Gastrocnemius medialis (tissue), 4 donors: ENCODE measurements around the gene SLC12A3. TPM values are rescaled to one million over a fixed set of nuclear protein-coding genes. Genes with fewer than 3 reads are reported as not detected.

Experiments used
- ATAC-seq, 2 donors: fragments of 150-250 bp; one replicate each; pipeline ENCODE4 v1.9.1; 2016
- DNase-seq, 2 donors: peaks; one replicate each; pipeline ENCODE4 v3.0.0-alpha.2; 2019
- H3K27ac ChIP-seq, 4 donors: fragments of 200-600 bp; sonication (generic); 1 replicate in 1 of 4; 2 replicates in 3 of 4; pipeline ENCODE4 v1.5.1; 2016 to 2018; ENCODE audit warnings: mild to moderate bottlenecking in 2 of 4, moderate library complexity in 1 of 4
- H3K27me3 ChIP-seq, 3 donors: fragments of 200-600 bp; sonication (generic) in 2 of 3; 1 replicate in 1 of 3; 2 replicates in 2 of 3; pipeline versions ENCODE4 v1.5.1 to v1.6.0; 2016 to 2019; ENCODE audit warnings: mild to moderate bottlenecking in 1 of 3, moderate library complexity in 1 of 3
- H3K36me3 ChIP-seq, 2 donors: fragments of 200-600 bp; sonication (generic) in 1 of 2; one replicate each; pipeline ENCODE4 v1.5.1; 2017 to 2018
- H3K4me1 ChIP-seq, 2 donors: fragments of 200-600 bp; sonication (generic) in 1 of 2; one replicate each; pipeline ENCODE4 v1.5.1; 2016 to 2017; ENCODE audit warnings: mild to moderate bottlenecking in 2 of 2
- H3K4me3 ChIP-seq, 4 donors: fragments of 200-600 bp; sonication (generic) in 3 of 4; 1 replicate in 1 of 4; 2 replicates in 3 of 4; pipeline ENCODE4 v1.5.1; 2016 to 2019; ENCODE audit warnings: mild to moderate bottlenecking in 2 of 4
- H3K9me3 ChIP-seq, 3 donors: fragments of 200-600 bp; sonication (generic) in 2 of 3; 1 replicate in 1 of 3; 2 replicates in 2 of 3; pipeline ENCODE4 v1.5.1; 2016 to 2019
- POLR2A ChIP-seq, 2 donors: fragments of 450-650 bp; IDR thresholded peaks; one replicate each; pipeline ENCODE4 v1.6.1; 2017; ENCODE audit warnings: antibody characterized with exemption in 2 of 2, mild to moderate bottlenecking in 2 of 2, moderate library complexity in 2 of 2
- in situ Hi-C, 4 donors: fragments of 200-750 bp; cut with MboI; loops; one replicate each; pipeline versions ENCODE4 v1.15.0 to v1.8.0; 2017; ENCODE audit warnings: low sequenced_read_pairs in 4 of 4
- intact Hi-C: fragments of 100-400 bp; cut with DNase I; formaldehyde crosslinking; loops from one replicate; pipeline ENCODE4 v1.15.1; 2023; ENCODE audit warnings: low total_unique reads
- total RNA-seq, 4 donors: library from RNA; depleted of rRNA; stranded (reverse); fragments of >200 nt; gene quantifications; one replicate each; pipeline versions ENCODE4 v1.1.0 to v1.2.3, GENCODE V29; 2016
- TF ChIP-seq, protein P1 (sequence below), 5 experiments: fragments of 450-650 bp in 3 of 5; fragments of 200-600 bp in 2 of 5; sonication (generic) in 2 of 5; IDR thresholded peaks in 4 of 5; conservative IDR thresholded peaks in 1 of 5; 1 replicate in 4 of 5; 2 replicates in 1 of 5; pipeline ENCODE4 v1.5.1; 2016 to 2019; ENCODE audit warnings: antibody characterized with exemption in 5 of 5, mild to moderate bottlenecking in 3 of 5, moderate library complexity in 3 of 5

SLC12A3 gene
- total RNA-seq, 4 donors from 2014 or later = not detected

GRCh38 chr16:56923481-56924091 is 58.6 kb downstream of the SLC12A3 start:
- intact Hi-C loops = no loop called here
- no peak overlapping the region for H3K27ac ChIP-seq
- TF ChIP-seq POLR2A (IDR thresholded peaks at IDR 0.05) = no peak

GRCh38 chr16:56927471-56927870 is 62.5 kb downstream of the SLC12A3 start:
- H3K36me3 ChIP-seq = no peaks in the 10 kb centered on the region
- intact Hi-C loops (no loop called here), in situ Hi-C loops (no loop called here)
- no peak for DNase-seq
- peaks cover 6 to 8% of the 10 kb centered on the region in 2 donors for H3K4me1 ChIP-seq
- H3K27me3 ChIP-seq = no peaks in the 10 kb centered on the region
- H3K9me3 ChIP-seq = no peaks in the 10 kb centered on the region
- no peak overlapping the region for H3K4me3 ChIP-seq
- H3K27ac ChIP-seq = no peak overlapping the region
- TF ChIP-seq, protein P1, sequence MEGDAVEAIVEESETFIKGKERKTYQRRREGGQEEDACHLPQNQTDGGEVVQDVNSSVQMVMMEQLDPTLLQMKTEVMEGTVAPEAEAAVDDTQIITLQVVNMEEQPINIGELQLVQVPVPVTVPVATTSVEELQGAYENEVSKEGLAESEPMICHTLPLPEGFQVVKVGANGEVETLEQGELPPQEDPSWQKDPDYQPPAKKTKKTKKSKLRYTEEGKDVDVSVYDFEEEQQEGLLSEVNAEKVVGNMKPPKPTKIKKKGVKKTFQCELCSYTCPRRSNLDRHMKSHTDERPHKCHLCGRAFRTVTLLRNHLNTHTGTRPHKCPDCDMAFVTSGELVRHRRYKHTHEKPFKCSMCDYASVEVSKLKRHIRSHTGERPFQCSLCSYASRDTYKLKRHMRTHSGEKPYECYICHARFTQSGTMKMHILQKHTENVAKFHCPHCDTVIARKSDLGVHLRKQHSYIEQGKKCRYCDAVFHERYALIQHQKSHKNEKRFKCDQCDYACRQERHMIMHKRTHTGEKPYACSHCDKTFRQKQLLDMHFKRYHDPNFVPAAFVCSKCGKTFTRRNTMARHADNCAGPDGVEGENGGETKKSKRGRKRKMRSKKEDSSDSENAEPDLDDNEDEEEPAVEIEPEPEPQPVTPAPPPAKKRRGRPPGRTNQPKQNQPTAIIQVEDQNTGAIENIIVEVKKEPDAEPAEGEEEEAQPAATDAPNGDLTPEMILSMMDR (IDR thresholded peaks at IDR 0.05 in 4 of 5, conservative IDR thresholded peaks at IDR 0.05 in 1 of 5) = no peak
- no peak for TF ChIP-seq POLR2A (IDR thresholded peaks at IDR 0.05)
- no peak for ATAC-seq

More at GRCh38 chr16:56923481-56924091, 58.6 kb downstream of the SLC12A3 start:
- no peak for ATAC-seq
- DNase-seq = no peak
- Histone ChIP-seq H3K4me1 (no peaks in the 10 kb centered on the region), H3K27me3 (no peaks in the 10 kb centered on the region), H3K9me3 (no peaks in the 10 kb centered on the region), H3K36me3 (no peaks in the 10 kb centered on the region), H3K4me3 (no peak overlapping the region)
- in situ Hi-C loops = no loop called here

- TF ChIP-seq, protein P1 (IDR thresholded peaks at IDR 0.05 in 4 of 5, conservative IDR thresholded peaks at IDR 0.05 in 1 of 5) = no peak
- no peak for TF ChIP-seq POLR2A (IDR thresholded peaks at IDR 0.05)
- in situ Hi-C loops (no loop called here), intact Hi-C loops (loop anchor here (2.0 to 10.0 kb wide), 6 partner anchors 58 to 517 kb away; partner anchors contain the start of genes CIAPIN1, COQ9, MT1X and NLRC5)
- no peak for ATAC-seq
- no peak for DNase-seq
- no peak overlapping the region for H3K4me3 ChIP-seq
- H3K9me3 ChIP-seq = no peaks in the 10 kb centered on the region
- peaks cover 16 to 21% of the 10 kb centered on the region in 2 donors for H3K4me1 ChIP-seq
- no peak overlapping the region for H3K27ac ChIP-seq
- no peaks in the 10 kb centered on the region for H3K36me3 ChIP-seq
- no peaks in the 10 kb centered on the region for H3K27me3 ChIP-seq
Measured at GRCh38 chr16:56929639-56930038, 64.6 kb downstream of the SLC12A3 start.

GRCh38 chr16:56930486-56931270 is 65.7 kb downstream of the SLC12A3 start:
- TF ChIP-seq POLR2A (IDR thresholded peaks at IDR 0.05) = no peak
- TF ChIP-seq, protein P1 (IDR thresholded peaks at IDR 0.05 in 4 of 5, conservative IDR thresholded peaks at IDR 0.05 in 1 of 5) = no peak
- H3K9me3 ChIP-seq = no peaks in the 10 kb centered on the region
- no peak for DNase-seq
- H3K4me1 ChIP-seq = peaks cover 27 to 32% of the 10 kb centered on the region in 2 donors
- peak overlapping the region; percentile 96 to 100 (median 98) for H3K27ac ChIP-seq
- ATAC-seq = no peak
- peaks cover 0 to 6% of the 10 kb centered on the region in 2 donors for H3K36me3 ChIP-seq
- in situ Hi-C loops (no loop called here), intact Hi-C loops (loop anchor here (2.0 to 10.0 kb wide), 6 partner anchors 57 to 516 kb away; partner anchors contain the start of genes CIAPIN1, COQ9, MT1X and NLRC5)
- H3K27me3 ChIP-seq = no peaks in the 10 kb centered on the region
- no peak overlapping the region for H3K4me3 ChIP-seq
